ENCODE measurements around the gene PNPLA1.
A peak's percentile ranks its signal among the peaks of the same experiment; 100 is the strongest.

The PNPLA1 gene

DNA sequence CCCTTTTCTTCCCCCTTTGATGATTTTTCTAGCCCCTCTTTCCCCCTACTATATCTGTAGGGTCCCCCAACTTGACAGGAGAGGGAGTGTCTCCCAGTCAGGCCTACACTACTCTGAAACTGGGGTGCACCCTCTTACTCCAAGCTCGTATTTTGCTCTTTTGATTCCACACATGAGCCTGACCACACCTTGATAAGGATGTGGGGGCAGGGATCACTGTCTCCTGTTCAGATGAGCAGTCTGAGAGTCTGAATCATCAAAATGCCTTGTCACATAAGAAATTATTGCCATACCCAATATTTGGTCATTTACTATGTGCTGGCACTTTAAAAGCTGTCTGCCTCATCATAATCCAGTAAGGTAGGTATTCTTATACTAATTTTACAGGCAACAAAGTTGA is 15.9 kb downstream of the PNPLA1 start:
- DNase-seq (ENCODE audit: low read depth), result no peak

DNA sequence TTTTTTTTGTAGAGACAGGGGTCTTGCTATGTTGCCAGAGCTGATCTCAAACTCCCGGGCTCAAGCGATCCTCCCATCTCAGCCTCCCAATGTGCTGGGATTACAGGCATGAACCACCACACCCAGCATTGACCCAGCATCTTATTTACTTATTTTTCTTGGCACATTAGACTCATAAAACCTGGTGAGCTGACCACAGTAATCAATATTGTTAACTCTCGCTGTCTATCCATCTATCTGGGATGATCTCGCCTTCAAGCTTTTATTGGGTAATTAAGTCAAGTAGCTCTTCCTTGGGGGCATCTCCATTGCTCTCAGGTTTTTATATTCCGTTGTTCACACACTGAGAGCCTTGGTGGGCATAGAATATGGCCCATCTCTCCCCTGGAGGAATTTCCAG is 17.0 kb downstream of the PNPLA1 start:
- DNase-seq (ENCODE audit: low read depth), result no peak

GRCh38 chr6:36289281-36289878 is 19.5 kb downstream of the PNPLA1 start:
- no peak for DNase-seq (ENCODE audit: low read depth)

DNA sequence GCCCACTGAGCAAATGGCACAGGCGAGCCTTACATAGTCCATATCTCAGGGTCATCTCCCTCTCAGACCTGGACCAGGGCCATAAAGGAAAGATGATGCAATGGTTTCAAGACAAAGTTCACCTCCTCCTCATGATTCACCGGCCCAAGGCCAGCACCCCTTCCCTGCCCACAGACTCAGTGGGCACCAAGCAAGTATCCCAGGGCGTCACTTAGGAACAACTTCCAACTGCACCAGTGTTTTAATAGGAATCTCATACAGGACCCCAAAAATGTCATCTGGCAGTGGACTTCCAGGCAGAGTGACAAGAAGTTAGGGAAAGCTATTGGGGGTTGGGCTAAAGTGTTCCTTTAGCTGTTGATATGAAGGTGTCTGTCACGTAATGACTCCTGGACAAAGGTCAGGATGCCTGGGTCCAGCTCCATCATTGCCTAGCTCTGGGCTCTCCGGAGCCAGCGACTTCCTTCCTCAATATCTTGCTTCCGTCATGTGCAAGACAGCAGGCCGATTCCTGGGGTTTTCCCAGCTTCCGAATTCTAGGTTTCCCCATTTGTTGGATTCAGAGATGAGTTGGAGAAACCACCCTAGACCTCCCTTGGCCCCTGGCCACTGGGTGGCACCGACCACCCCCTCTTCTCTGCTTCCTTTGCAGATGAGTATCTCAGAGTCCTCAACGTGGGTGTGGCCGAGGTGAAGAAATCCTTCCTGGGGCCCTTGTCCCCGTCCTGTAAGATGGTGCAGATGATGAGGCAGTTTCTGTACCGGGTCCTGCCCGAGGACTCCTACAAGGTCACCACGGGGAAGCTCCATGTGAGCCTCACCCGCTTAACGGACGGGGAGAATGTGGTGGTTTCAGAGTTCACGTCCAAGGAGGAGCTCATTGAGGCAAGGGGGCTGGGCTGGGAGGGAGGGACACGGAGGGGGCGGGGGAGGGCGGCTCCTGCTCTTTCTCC is 21.1 kb downstream of the PNPLA1 start:
- peak; percentile 47 for DNase-seq (ENCODE audit: low read depth)

DNA sequence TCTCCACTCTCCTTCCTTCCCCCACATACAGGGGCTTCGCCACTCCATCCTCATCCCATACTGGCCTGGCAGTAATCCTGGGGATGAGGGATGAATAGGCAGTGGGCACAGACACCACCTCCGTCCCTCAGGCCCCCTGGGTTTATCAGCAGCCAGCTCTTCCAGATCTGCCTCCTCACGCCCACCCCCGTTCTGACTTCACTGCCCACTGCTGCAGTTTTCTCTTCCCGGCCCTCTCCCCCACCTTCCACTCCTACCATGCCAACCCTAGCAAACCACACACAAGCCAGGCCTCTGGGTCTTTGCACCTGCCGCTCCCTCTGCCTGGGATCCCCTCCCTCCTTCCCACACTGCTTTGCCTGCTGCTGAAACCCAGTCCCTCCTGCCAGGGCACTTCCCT is 22.3 kb downstream of the PNPLA1 start:
- no peak for DNase-seq (ENCODE audit: low read depth)

DNA sequence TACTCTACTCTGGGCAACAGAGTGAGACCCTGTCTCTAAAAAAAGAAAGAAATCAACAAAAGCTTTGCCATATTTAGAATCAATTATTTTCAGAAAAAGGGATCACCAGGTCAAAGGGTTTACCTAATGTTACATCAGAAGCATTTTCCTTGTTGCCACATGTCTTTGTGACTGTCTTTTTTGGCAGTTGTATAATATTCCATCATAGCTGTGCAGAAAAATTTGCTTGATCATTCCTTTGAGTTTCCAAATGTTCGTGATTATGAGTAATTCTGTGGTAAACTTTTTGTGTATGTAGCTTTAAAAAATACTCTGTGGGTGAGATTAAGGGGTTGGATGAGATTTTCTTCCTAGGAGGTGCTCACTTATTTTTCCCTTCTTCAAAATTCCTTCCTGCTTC is 26.4 kb downstream of the PNPLA1 start:
- no peak for DNase-seq (ENCODE audit: low read depth)

- DNase-seq (ENCODE audit: low read depth), result no peak
Measured at GRCh38 chr6:36297051-36297450, 27.2 kb downstream of the PNPLA1 start.

- no peak for DNase-seq (ENCODE audit: low read depth)
Measured at GRCh38 chr6:36297511-36297910, 27.7 kb downstream of the PNPLA1 start.

DNA sequence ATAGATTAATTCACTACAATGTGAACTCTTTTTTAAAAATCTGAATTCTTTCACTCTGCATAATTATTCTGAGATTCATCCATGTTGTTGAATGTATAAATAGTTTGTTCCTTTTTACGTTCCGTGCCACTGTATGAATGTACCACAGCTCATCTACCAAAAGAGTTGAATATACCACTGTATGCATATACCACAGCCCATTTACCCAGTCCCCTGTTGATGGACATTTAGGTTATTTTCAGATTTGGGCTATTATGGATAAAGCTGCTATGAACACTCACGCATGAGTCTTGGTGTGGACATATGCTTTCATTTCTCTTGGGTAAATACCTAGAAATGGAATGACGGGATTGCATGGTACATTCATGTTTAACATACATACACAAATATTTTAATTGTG is 28.2 kb downstream of the PNPLA1 start:
- DNase-seq (ENCODE audit: low read depth), result no peak

DNA sequence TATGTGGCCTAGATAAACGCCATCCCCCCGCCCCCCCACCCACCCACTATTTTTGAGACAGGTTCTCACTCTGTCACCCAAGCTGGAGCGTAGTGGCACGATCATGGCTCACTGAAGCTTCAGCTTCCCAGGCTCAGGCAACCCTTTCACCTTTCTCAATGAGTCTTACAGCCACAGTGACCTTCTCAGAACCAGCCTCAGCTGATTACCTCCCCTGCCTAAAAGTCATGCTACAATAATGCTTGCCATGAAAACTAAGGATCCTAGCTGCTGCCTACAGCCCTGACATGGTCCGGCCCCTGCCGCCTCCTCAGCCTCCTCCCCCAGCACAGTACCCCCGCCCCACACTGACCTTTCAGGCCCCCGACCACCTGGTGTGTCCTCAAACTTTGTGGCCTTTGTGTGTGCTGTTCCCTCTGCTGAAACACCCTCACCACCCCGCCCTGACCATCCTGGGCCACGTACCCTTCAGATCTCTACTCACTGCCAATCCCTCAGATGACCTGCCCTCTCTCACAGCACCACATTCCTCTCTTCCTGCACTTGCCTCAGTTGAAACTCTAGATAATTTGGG is 31.3 kb downstream of the PNPLA1 start:
- no peak for DNase-seq (ENCODE audit: low read depth)

DNA sequence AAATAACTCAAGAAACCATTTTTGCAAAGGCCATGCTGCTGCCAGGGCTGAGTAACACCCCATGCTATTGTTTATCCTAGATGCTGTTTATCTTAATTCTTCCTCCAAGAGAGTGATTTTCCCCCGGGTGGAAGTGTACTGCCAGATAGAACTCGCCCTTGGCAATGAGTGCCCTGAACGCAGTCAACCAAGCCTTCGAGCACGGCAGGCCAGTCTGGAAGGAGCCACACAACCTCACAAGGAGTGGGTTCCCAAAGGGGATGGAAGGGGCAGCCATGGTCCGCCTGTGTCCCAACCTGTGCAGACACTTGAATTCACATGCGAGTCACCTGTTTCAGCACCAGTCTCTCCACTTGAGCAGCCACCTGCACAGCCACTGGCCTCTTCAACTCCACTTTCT is 31.9 kb downstream of the PNPLA1 start:
- no peak for DNase-seq (ENCODE audit: low read depth)

DNA sequence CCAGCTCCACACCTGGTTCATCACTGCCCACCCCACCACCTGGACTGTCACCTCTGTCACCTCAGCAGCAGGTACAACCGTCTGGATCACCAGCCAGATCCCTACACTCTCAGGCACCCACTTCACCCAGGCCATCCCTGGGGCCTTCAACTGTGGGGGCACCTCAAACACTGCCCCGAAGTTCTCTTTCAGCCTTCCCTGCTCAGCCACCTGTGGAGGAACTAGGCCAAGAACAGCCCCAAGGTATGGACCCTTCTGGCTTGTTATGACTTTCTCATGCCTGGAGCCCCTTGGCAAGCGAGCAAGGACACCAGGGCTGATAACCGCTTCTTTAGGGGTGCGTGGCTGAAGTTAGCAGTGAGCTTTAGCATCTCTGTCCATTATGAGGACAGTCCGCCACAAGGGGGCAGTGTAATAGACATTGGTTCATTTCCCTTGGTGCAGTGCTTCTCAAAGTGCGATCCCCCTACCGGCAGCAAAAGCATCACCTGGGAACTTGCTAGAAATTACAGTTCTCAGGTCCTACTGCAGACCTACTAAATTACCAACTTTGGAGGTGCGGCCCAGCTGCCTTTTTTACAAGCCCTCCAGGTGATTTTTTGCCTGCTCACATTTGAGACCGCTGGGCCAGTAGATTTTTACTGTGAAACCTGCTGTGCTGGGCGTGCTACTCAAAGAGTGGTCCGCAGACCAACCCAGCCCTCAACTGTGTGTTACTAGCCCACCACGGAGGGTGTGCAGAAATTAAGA is 32.5 kb downstream of the PNPLA1 start:
- DNase-seq (ENCODE audit: low read depth), result peak; percentile 94

GRCh38 chr6:36305885-36306284 is 36.0 kb downstream of the PNPLA1 start:
- DNase-seq (ENCODE audit: low read depth), result no peak

DNA sequence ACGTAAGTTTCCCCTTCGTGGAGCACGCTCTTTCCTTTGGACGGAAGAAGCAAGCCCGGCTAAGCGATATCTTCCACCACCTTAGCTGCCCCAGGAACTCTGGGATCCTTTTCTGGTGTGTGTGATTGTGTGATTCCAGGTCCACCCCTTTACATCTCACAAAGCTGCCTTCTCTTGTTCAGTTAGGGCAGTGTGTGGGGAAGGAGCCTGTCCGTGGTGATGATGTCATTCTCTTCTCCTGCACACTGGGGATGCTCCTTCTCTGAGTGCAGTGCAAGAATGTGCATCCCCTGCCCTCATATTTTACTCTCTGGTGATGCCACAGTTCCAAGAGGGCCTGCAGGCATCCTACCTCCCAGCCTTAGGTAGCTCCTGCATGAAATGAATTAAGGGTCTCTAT is 36.5 kb downstream of the PNPLA1 start:
- DNase-seq (ENCODE audit: low read depth), result no peak

DNA sequence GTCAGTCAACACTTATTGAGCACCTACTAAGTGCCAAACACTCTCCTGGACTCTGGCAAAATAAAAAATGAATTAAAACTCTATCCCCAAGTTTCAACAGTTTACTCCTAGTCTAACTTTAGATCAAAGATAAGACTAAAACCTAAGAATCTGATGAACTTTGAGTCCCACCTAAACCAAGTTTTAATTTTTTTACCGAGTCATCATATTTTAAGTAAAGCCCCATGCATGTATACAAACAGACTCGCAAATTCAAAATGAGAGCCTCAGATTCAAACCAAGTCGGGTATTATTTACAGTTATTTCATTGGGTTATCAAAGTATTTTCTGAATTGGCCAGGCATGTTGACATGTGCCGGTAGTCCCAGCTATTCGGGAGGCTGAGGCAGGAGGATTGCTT is 38.7 kb downstream of the PNPLA1 start:
- no peak for DNase-seq (ENCODE audit: low read depth)

DNA sequence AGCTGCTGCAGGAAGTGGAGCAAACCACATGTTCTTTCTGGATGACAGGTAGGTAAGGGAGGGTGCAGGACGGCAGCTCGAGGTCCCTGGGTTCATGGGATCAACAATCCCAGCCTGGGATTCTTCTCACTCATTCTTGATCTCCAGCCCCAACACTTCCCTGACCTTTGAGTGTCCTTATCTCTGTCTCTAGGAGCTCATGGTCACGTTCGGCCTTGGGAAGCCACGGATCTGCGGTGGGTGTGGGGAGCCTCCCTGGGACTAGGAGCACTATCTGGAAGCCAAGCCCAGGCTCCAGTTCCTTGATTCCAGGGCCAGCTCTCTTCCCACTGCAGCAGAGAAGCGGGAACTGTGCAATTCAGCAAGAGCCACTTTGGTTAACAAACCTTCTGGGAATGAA is 39.3 kb downstream of the PNPLA1 start:
- no peak for DNase-seq (ENCODE audit: low read depth)

DNA sequence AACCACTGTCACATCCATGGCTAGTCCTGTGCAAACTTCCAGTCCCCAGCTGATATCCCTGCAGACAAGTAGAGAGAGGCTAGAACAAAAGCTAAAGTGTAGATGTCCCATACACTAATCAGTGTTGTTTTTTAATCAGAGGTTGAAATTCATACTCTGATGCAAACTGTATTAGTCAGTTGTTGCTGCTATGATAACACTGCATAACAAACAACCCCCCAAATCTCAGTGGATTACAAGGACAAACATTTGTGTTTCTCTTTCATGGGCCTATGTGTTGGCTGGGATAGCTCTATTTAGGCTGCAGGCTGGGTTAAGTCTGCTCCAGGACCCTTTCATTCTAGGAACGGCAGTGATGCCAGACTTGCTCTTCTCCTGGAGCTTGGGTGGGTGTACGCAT is 40.0 kb downstream of the PNPLA1 start:
- DNase-seq (ENCODE audit: low read depth), result no peak

- DNase-seq (ENCODE audit: low read depth), result no peak
Measured at GRCh38 chr6:36312854-36313648, 43.2 kb downstream of the PNPLA1 start.

- no peak for DNase-seq (ENCODE audit: low read depth)
Measured at GRCh38 chr6:36313649-36313936, 43.7 kb downstream of the PNPLA1 start.

GRCh38 chr6:36314221-36315014 is 44.6 kb downstream of the PNPLA1 start:
- peak; percentile 21 for DNase-seq (ENCODE audit: low read depth)

GRCh38 chr6:36315921-36316320 is 46.1 kb downstream of the PNPLA1 start:
- no peak for DNase-seq (ENCODE audit: low read depth)

Measured in ELR (cell line).